Activated naive CD4-positive, alpha-beta T cell treated with anti-CD3 and anti-CD28 coated beads, Interleukin-2, amount 50 U/mL, for 24 hours (primary cell): ENCODE measurements around the gene SLCO3A1.

Experiments
- H3K27ac Mint-ChIP-seq: one replicate; pipeline ENCODE4 v1.8.0; 2021; ENCODE audit warnings: mild to moderate bottlenecking, mixed read lengths
- H3K27me3 Mint-ChIP-seq: one replicate; pipeline ENCODE4 v1.8.0; 2021; ENCODE audit warnings: mixed read lengths
- H3K36me3 Mint-ChIP-seq: one replicate; pipeline ENCODE4 v1.8.0; 2021; ENCODE audit warnings: mixed read lengths
- H3K4me1 Mint-ChIP-seq: one replicate; pipeline ENCODE4 v1.8.0; 2021; ENCODE audit warnings: mixed read lengths
- H3K4me3 Mint-ChIP-seq: one replicate; pipeline ENCODE4 v1.8.0; 2021; ENCODE audit warnings: mild to moderate bottlenecking, mixed read lengths
- H3K9me3 Mint-ChIP-seq: one replicate; pipeline ENCODE4 v1.8.0; 2021; ENCODE audit warnings: mixed read lengths

Gene SLCO3A1

DNA sequence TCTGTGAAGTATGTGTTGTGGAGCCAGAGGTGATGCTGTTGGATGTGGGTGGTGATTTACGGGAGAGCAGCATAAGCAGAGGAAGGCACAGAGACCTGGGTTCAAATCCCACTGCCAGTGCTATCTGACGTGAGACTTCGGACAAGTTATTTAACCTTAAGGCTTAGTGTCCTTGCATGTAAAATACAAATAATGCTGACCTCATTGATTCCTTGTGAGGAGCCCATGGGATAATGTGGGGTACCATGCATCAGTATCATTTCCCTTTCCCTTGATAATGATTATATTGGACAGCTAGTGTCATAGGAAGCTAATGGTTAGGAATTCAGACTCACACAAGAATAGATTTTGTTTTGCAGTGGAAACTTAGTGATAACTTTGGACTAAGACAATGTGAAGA is 141.6 kb downstream of the SLCO3A1 start:
- H3K9me3 Mint-ChIP-seq = no peaks in the 10 kb centered on the region
- peaks cover 40% of the 10 kb centered on the region for H3K4me1 Mint-ChIP-seq
- H3K27ac Mint-ChIP-seq = no peak overlapping the region
- H3K27me3 Mint-ChIP-seq = no peaks in the 10 kb centered on the region
- H3K4me3 Mint-ChIP-seq = no peak overlapping the region
- H3K36me3 Mint-ChIP-seq = no peaks in the 10 kb centered on the region

GRCh38 chr15:91997163-91997562 is 143.7 kb downstream of the SLCO3A1 start:
- no peak overlapping the region for H3K27ac Mint-ChIP-seq
- H3K27me3 Mint-ChIP-seq = no peaks in the 10 kb centered on the region
- H3K36me3 Mint-ChIP-seq = no peaks in the 10 kb centered on the region
- H3K4me1 Mint-ChIP-seq = peaks cover 26% of the 10 kb centered on the region
- no peak overlapping the region for H3K4me3 Mint-ChIP-seq
- H3K9me3 Mint-ChIP-seq = no peaks in the 10 kb centered on the region

DNA sequence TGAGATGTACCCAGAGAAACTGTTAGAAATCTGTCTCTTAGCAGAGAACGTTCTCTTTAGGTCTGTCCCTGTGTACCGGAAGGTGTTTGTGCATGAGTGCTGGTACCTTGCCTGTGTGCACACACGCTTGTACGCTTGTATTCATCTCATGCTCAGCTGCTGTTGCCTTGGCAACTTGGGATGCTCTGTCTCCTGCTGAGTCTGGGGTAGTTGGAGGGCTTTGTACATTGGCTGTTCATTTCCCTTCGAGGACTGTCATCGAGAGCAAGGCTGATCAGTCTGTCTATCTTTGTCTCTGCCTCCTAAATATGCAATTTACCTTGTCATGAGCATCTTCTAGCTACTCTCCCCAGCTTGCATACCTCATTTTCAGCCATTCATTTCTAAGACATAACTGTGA is 147.2 kb downstream of the SLCO3A1 start:
- H3K36me3 Mint-ChIP-seq = no peaks in the 10 kb centered on the region
- H3K27me3 Mint-ChIP-seq = no peaks in the 10 kb centered on the region
- H3K4me3 Mint-ChIP-seq = no peak overlapping the region
- H3K9me3 Mint-ChIP-seq = no peaks in the 10 kb centered on the region
- H3K27ac Mint-ChIP-seq = no peak overlapping the region
- H3K4me1 Mint-ChIP-seq = peaks cover 33% of the 10 kb centered on the region

- Mint-ChIP-seq H3K27me3 (no peaks in the 10 kb centered on the region), H3K9me3 (no peaks in the 10 kb centered on the region), H3K4me3 (no peak overlapping the region), H3K36me3 (no peaks in the 10 kb centered on the region), H3K27ac (no peak overlapping the region), H3K4me1 (peaks cover 35% of the 10 kb centered on the region)
These were observed 147.8 kb downstream of the SLCO3A1 start for GRCh38 chr15:92001307-92001706.

DNA sequence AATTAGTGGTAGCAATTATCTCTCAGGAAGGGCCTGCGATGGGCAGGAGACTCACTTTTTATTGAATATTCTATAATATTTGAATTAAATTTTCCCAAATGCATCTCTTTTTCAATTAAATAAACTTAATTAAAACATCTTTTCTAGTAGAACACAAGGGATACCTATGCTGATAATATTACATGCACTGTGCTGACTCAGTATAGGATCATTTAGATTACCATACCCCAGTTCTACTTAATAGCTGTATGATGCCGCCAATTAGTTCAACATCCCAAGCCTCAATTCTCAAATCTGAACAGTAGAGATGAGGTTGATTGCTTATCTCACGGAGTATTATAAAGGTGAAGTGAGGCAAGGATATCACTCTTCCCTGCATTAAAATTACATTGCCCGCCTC is 149.2 kb downstream of the SLCO3A1 start:
- peaks cover 3% of the 10 kb centered on the region for H3K36me3 Mint-ChIP-seq
- no peak overlapping the region for H3K4me3 Mint-ChIP-seq
- peaks cover 47% of the 10 kb centered on the region for H3K4me1 Mint-ChIP-seq
- H3K27me3 Mint-ChIP-seq = no peaks in the 10 kb centered on the region
- H3K9me3 Mint-ChIP-seq = no peaks in the 10 kb centered on the region
- no peak overlapping the region for H3K27ac Mint-ChIP-seq

GRCh38 chr15:92003515-92004067 is 150.1 kb downstream of the SLCO3A1 start:
- Mint-ChIP-seq H3K9me3 (no peaks in the 10 kb centered on the region), H3K4me3 (no peak overlapping the region), H3K36me3 (peaks cover 3% of the 10 kb centered on the region), H3K27me3 (no peaks in the 10 kb centered on the region), H3K4me1 (peaks cover 55% of the 10 kb centered on the region), H3K27ac (no peak overlapping the region)

GRCh38 chr15:92005154-92005553 is 151.6 kb downstream of the SLCO3A1 start:
- Mint-ChIP-seq H3K36me3 (peaks cover 3% of the 10 kb centered on the region), H3K9me3 (no peaks in the 10 kb centered on the region), H3K4me1 (peaks cover 67% of the 10 kb centered on the region), H3K27ac (no peak overlapping the region), H3K27me3 (no peaks in the 10 kb centered on the region), H3K4me3 (no peak overlapping the region)

GRCh38 chr15:92006186-92007028 is 152.9 kb downstream of the SLCO3A1 start:
- Mint-ChIP-seq H3K9me3 (no peaks in the 10 kb centered on the region), H3K4me1 (peaks cover 74% of the 10 kb centered on the region), H3K4me3 (no peak overlapping the region), H3K27me3 (no peaks in the 10 kb centered on the region), H3K36me3 (peaks cover 3% of the 10 kb centered on the region), H3K27ac (no peak overlapping the region)

- Mint-ChIP-seq H3K9me3 (no peaks in the 10 kb centered on the region), H3K27me3 (no peaks in the 10 kb centered on the region), H3K4me1 (peaks cover 71% of the 10 kb centered on the region), H3K36me3 (peaks cover 3% of the 10 kb centered on the region), H3K27ac (no peak overlapping the region), H3K4me3 (no peak overlapping the region)
These were observed 155.7 kb downstream of the SLCO3A1 start for GRCh38 chr15:92009162-92009561.

- H3K27ac Mint-ChIP-seq = peak overlapping the region; percentile 52
- H3K4me1 Mint-ChIP-seq = peaks cover 62% of the 10 kb centered on the region
- peaks cover 5% of the 10 kb centered on the region for H3K36me3 Mint-ChIP-seq
- no peaks in the 10 kb centered on the region for H3K9me3 Mint-ChIP-seq
- no peaks in the 10 kb centered on the region for H3K27me3 Mint-ChIP-seq
- H3K4me3 Mint-ChIP-seq = peak overlapping the region; percentile 54
These were observed 158.3 kb downstream of the SLCO3A1 start for GRCh38 chr15:92011611-92012367.

DNA sequence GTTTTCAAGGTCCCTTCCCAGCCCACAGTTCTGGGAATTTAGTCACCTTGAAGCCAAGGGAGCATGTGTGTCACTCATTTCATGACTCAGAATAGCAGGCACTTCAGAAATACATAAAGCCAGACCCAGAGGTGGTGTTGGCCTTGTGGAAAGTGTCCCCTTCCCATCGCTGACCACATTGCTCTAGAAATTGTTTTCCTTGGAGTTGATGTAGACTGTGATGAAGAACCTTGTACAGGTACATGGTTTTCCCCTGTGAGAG is 158.8 kb downstream of the SLCO3A1 start:
- Mint-ChIP-seq H3K27ac (peak overlapping the region; percentile 52), H3K4me3 (peak overlapping the region; percentile 54), H3K27me3 (no peaks in the 10 kb centered on the region), H3K36me3 (peaks cover 3% of the 10 kb centered on the region), H3K4me1 (peaks cover 62% of the 10 kb centered on the region), H3K9me3 (no peaks in the 10 kb centered on the region)

DNA sequence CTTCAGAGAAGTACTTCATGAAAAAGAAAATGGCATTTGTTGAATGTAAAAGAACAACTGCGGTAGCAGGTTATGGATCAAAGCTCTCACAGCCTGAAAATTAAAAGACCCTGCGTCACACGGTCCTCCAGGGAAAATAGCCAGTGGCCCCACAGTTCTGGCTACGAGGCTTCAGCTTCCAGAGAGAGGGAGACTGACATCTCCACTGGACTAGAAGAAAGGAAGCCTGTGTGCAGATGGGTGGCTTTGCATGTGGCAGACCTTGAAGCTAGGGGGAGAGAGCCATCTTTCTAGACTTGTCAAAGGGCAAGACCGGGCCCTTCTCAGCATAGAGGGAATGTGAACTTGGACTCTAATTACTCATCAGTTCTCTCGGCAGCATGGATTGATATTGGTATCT is 159.4 kb downstream of the SLCO3A1 start:
- no peaks in the 10 kb centered on the region for H3K27me3 Mint-ChIP-seq
- H3K27ac Mint-ChIP-seq = no peak overlapping the region

GRCh38 chr15:92014281-92015030 is 160.9 kb downstream of the SLCO3A1 start:
- Mint-ChIP-seq H3K4me3 (no peak overlapping the region), H3K36me3 (peaks cover 2% of the 10 kb centered on the region), H3K27ac (no peak overlapping the region), H3K4me1 (peaks cover 49% of the 10 kb centered on the region), H3K9me3 (no peaks in the 10 kb centered on the region), H3K27me3 (no peaks in the 10 kb centered on the region)

More for the DNA sequence above, 159.4 kb downstream of the SLCO3A1 start:
- Mint-ChIP-seq H3K9me3 (no peaks in the 10 kb centered on the region), H3K36me3 (peaks cover 2% of the 10 kb centered on the region), H3K4me1 (peaks cover 62% of the 10 kb centered on the region), H3K4me3 (no peak overlapping the region)

DNA sequence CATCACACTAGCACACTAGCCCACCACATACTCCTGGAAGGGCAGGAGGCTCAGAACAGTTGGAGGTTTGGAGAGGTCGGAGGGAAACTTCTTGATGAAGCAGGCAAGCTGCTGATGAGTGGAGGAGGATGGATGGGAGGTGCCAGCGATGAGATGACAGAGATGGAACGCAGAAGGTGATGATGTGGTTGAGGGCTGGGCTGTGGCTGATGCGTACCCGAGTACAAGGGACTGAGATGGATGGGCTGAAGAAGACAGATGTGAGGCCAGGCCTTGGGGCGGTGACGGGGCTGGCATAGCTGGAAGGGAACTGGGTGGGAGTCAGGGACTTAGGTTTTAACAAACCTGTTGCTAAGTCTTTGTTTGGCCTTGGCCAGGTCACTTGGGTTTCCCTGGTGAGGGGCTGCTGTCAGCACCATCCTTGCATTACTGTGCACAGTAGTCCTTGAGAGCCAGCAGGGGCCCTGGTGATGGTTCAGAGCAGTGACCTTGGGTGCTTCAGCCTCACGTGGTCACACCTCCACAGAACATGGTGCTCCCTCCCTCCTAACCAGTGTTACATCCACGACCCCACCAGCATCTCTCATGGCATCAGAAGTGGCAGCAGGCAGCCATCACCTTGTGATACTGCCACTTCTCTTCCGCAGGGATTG is 164.5 kb downstream of the SLCO3A1 start:
- no peaks in the 10 kb centered on the region for H3K27me3 Mint-ChIP-seq
- no peak overlapping the region for H3K4me3 Mint-ChIP-seq
- no peak overlapping the region for H3K27ac Mint-ChIP-seq
- peaks cover 2% of the 10 kb centered on the region for H3K36me3 Mint-ChIP-seq
- H3K4me1 Mint-ChIP-seq = peaks cover 37% of the 10 kb centered on the region
- no peaks in the 10 kb centered on the region for H3K9me3 Mint-ChIP-seq

GRCh38 chr15:92018535-92019239 is 165.2 kb downstream of the SLCO3A1 start:
- no peaks in the 10 kb centered on the region for H3K9me3 Mint-ChIP-seq
- H3K36me3 Mint-ChIP-seq = peaks cover 2% of the 10 kb centered on the region
- no peak overlapping the region for H3K4me3 Mint-ChIP-seq
- H3K4me1 Mint-ChIP-seq = peaks cover 37% of the 10 kb centered on the region
- no peak overlapping the region for H3K27ac Mint-ChIP-seq
- H3K27me3 Mint-ChIP-seq = no peaks in the 10 kb centered on the region
